HG03575 (cell line): Measurements from ENCODE around the gene CGB5.
"Not testable (repeated sequence)": the region's sequence is repeated elsewhere in the genome, so short reads cannot be mapped to it uniquely, and the experiment has no call there.

Experiments
- ATAC-seq: cut with Tn5 transposase; IDR thresholded peaks from one replicate; pipeline ENCODE4 v1.9.1; 2021; ENCODE audit not compliant: unreplicated experiment, insufficient number of reproducible peaks, low FRiP score; ENCODE audit errors: extremely low read depth

Gene CGB5

DNA sequence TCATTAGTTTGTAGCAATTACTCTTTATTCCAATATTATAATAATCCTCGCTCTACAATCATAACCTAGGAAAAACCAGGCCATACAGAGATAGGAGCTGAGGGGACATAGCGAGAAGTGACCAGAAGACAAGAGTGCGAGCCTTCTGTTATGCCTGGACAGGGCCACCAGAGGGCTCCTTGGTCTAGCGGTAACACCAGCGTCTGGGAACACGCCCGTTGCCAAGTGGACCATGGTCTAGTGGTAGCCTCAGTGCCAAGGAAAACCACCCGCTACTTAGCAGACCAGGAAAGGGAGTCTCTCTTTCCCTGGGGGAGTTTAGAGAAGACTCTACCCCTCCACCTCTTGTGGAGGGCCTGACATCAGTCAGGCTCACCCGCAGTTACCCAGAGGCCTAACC lies 31.2 kb downstream of the CGB5 start:
- not testable (repeated sequence) for ATAC-seq

DNA sequence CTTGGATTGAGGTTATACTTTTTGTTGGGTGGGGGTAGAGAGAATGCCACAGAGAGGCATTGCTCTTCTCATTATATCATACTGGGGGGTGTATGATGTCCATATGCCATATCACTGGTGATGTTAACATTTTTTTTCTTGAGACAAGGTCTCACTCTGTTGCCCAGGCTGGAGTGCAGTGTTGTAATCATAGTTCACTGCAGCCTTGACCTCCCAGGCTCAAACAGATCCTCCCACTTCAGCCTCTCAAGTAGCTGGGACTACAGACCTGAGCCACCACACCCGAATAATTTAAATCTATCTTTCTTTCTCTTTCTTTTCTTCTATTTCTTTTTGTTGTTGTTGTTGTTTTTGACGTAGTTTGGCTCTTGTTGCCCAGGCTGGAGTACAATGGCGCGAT lies 36.7 kb downstream of the CGB5 start:
- no peak for ATAC-seq

DNA sequence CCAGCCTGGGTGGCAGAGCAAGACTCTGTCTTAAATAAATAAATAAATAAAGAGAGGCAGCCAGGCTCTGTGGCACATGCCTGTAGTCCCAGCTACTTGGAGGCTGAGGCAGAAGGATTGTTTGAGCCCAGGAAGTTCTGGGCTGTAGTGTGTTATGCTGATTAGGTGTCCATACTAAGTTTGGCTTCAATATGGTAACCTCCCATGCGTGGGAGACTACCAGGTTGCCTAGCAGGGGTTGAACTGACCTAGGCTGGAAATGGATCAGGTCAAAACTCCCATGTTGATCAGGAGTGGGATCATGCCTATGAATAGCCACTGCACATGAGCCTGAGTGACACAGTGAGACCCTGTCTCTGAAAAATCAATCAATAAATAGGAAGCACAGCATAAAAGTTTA lies 37.6 kb downstream of the CGB5 start:
- ATAC-seq: no peak

DNA sequence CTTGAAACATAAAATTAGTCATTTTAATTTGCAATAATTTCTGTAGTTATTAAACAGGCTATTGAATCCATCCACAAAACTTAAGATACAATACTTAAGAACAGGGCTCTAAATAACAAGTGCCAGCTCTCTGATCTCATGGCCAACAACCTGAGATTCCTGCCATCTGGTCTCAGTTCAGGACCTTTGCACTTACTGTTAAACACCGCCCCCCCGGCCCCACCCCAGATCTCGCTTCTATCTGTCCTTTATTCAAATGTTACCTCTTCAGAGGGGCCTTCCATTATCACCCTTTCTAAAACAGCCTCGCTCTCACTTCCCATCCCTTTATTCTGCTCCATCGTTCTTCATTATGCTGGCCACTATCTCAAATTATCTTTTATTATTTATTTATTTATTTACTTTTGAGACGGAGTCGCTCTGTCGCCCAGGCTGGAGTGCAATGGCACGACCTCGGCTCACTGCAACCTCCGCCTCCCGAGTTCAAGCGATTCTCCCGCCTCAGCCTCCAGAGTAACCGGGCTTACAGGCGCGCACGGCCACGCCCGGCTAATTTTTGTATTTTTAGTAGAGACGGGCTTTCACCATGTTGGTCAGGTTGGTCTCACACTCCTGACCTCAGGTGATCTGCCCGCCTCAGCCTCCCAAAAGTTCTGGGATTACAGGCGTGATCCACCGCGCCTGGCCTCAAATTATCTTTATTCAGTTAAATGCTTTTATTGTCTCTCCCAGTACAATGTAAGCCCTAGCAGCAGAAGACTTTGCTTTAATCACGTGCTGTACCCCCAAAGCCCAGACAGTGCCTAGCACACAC lies 40.8 kb downstream of the CGB5 start:
- ATAC-seq: no peak

DNA sequence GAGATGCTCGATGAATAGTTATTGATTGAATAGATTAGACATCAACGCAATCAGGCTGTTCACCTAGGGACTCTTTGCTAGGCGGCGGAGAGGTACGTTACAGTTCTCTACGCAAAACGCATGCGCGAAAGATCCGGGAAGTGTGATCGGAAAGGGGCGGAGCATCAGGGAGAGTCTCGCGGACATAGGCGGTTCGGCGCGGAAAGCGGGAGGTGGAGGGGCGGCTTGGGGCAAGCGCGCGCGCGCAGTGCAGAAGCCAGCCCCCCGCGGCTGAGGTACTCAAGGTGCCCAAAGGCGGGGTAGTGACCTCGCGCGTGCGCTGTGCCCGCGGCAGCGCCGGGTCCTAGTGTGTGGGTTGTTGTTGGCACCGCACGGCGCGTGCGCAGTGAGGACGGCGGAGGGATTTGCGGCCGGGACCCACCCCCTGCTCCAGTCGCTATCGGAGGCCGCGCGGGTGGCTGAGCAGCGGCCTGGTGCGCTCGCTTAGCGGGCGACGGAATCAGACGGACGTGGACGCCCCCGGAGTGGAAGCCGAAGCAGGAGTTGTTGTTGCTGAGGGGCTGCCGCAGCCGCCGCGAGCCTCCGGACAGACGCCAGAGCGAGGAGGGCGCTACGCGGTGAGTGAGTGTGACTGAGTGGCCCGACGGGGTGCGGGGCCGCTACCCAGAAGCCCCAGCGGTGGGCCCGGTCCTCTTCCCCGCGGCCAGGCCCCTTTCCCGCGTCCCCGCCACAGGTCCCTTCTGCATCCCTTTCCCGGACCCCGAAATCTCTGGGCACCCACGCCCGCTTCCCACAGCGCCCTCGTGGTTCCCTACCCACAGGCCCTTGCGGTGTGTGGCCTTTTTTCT lies 41.6 kb downstream of the CGB5 start, which contains the start of gene SNRNP70:
Gene SNRNP70, plus strand, starts transcription at position 432 of the 848 bp plus-strand sequence. CDS start 964 bp downstream, outside the sequence.
- ATAC-seq: peak; percentile 52

DNA sequence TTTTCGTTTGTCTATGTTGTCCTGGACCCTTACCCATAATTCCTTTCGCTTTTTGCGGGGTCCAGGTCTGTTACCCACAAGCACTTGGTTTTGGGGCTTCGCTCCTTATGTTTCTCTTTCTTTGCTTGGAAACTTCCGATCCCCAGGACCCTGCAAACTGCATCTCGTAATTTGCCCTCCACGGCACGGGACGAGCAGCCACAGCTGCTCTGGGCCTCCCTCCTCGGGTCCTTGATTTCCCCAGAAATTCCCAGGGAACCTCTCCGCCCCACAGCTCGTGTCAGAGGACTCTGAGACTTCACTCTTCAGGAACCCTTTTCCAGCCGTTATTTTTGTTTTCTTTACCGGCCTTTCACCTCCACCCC lies 42.2 kb downstream of the CGB5 start:
- ATAC-seq: no peak

DNA sequence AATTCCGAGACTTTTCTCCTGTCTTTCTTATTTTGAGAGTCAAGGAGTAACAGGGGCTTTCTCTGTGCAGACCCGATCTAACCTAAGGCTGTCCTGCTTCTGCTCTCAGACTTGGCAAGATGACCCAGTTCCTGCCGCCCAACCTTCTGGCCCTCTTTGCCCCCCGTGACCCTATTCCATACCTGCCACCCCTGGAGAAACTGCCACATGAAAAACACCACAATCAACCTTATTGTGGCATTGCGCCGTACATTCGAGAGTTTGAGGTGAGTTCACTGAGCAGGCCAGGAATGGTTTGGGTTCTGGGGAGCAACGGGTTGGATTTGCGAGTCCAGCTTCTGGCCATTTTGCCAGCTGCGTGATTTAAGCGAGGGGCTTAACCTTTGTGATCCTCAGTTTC lies 42.6 kb downstream of the CGB5 start:
- no peak for ATAC-seq

DNA sequence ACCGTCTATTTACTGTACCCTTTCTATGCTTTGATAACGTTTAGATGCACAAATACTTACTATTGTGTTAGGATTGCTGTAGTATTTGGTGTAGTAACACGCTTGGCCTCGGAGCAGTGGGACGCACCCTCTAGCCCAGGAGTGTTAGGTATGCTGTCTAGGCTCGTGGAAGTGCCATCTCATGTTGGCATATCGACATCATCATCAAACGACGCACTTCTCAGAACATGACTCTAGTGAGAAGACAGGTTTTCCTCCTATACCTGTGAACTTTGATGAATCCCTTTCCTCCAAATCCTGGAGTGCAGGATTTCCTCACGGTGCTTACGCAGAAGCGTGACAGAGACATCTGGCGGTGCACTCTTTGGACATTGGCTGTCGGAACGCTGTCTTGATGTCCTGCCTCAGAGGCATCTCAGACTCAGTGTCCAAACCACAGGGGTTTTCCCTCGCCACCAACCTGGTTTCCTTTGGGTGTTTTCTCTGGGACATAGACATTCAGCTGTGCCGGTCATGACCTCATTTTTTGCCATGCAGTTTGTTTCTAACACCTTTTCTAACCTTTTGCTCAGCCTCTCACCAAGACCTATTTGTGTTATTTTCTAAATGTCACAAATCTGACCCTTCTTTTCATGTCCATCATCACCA lies 47.9 kb downstream of the CGB5 start:
- no peak for ATAC-seq

DNA sequence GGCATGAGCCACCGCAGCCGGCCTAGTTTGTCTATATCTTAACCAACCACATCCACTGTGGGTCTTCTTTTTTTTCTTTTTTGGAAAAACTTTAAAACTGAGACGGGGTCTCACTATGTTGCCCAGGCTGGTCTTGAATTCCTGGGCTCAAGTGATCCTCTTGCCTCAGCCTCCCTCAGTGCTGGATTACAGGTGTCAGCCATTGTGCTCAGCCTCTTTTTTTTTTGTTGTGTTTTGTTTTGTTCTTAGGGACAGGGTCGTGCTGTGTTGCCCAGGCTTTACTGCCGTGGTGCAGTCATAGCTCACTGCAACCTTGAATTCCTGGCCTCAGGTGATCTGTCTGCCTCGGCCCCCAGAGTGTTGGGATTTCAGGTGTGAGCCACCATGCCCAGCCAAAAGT lies 49.0 kb downstream of the CGB5 start:
- no peak for ATAC-seq
